CD14-positive monocyte (primary cell): ENCODE measurements around the gene SH3YL1. TPM values are rescaled to one million over a fixed set of nuclear protein-coding genes. Genes with fewer than 3 reads are reported as not detected.
A peak's percentile ranks its signal among the peaks of the same experiment; 100 is the strongest.

Experiments
- DNase-seq, 3 donors: peaks; one replicate each; pipeline ENCODE4 v3.0.0-alpha.2; 2011 to 2022
- H2AFZ ChIP-seq: 2 replicates; pipeline ENCODE4 v1.6.0; 2012; ENCODE audit warnings: mild to moderate bottlenecking, low read depth, low read length, inconsistent platforms; ENCODE audit not compliant: insufficient read depth, poor library complexity, severe bottlenecking
- H3K27ac ChIP-seq, 2 donors: 1 replicate in 1 of 2; 2 replicates in 1 of 2; pipeline ENCODE4 v1.5.1; 2012 to 2013; ENCODE audit warnings: low read length in 2 of 2, control low read depth in 1 of 2, inconsistent platforms in 1 of 2, low read depth in 1 of 2, mild to moderate bottlenecking in 1 of 2
- H3K27me3 ChIP-seq, 2 donors: one replicate each; pipeline versions ENCODE4 v1.6.0 to v1.6.1; 2011 to 2013; ENCODE audit warnings: low read length in 2 of 2; ENCODE audit not compliant: control insufficient read depth in 2 of 2, insufficient read depth in 2 of 2
- H3K36me3 ChIP-seq, 2 donors: replicated peaks in 1 of 2; 1 replicate in 1 of 2; 2 replicates in 1 of 2; pipeline versions ENCODE4 v1.5.1 to v1.6.1; 2012 to 2013; ENCODE audit warnings: low read length in 2 of 2, control low read depth in 1 of 2, inconsistent platforms in 1 of 2, mild to moderate bottlenecking in 1 of 2; ENCODE audit not compliant: insufficient read depth in 2 of 2, control insufficient read depth in 1 of 2
- H3K4me1 ChIP-seq, 2 donors: 1 replicate in 1 of 2; 2 replicates in 1 of 2; pipeline versions ENCODE4 v1.5.1 to v1.6.1; 2012 to 2013; ENCODE audit warnings: low read length in 2 of 2, control low read depth in 1 of 2, inconsistent platforms in 1 of 2, mild to moderate bottlenecking in 1 of 2, moderate library complexity in 1 of 2; ENCODE audit not compliant: insufficient read depth in 2 of 2, control insufficient read depth in 1 of 2
- H3K4me2 ChIP-seq: replicated peaks from 2 replicates; pipeline ENCODE3; 2012; ENCODE audit warnings: low read length, moderate library complexity, mild to moderate bottlenecking; ENCODE audit not compliant: poor library complexity, severe bottlenecking; ENCODE audit errors: extremely low read depth
- H3K4me3 ChIP-seq, 3 experiments: fragments of 200-600 bp in 1 of 3; sonication (generic) in 1 of 3; replicated peaks in 1 of 3; 1 replicate in 2 of 3; 2 replicates in 1 of 3; pipeline ENCODE4 v1.5.1; 2011 to 2013; ENCODE audit warnings: low read length in 3 of 3, mild to moderate bottlenecking in 3 of 3, control low read depth in 2 of 3, low read depth in 2 of 3, inconsistent platforms in 1 of 3, moderate library complexity in 1 of 3
- H3K79me2 ChIP-seq: 2 replicates; pipeline ENCODE4 v1.6.0; 2012; ENCODE audit warnings: mild to moderate bottlenecking, control low read depth, inconsistent platforms, low read length, moderate library complexity; ENCODE audit not compliant: insufficient read depth
- H3K9ac ChIP-seq: 2 replicates; pipeline ENCODE4 v1.6.0; 2017; ENCODE audit warnings: low read length, mild to moderate bottlenecking; ENCODE audit not compliant: insufficient read depth, poor library complexity, severe bottlenecking
- H3K9me3 ChIP-seq, 2 donors: replicated peaks in 1 of 2; 1 replicate in 1 of 2; 2 replicates in 1 of 2; pipeline versions ENCODE4 v1.5.1 to v1.6.1; 2012 to 2013; ENCODE audit warnings: low read length in 2 of 2, control low read depth in 1 of 2; ENCODE audit not compliant: control insufficient read depth in 1 of 2, insufficient read depth in 1 of 2
- H4K20me1 ChIP-seq: 2 replicates; pipeline ENCODE4 v1.6.0; 2012; ENCODE audit warnings: mild to moderate bottlenecking, low read length, control low read depth, moderate library complexity; ENCODE audit not compliant: insufficient read depth
- H3K27ac Mint-ChIP-seq, 7 donors: one replicate each; pipeline ENCODE4 v1.8.0; 2020; ENCODE audit warnings: mild to moderate bottlenecking in 7 of 7, mixed read lengths in 7 of 7, moderate library complexity in 6 of 7, inconsistent platforms in 2 of 7
- H3K27me3 Mint-ChIP-seq, 3 donors: one replicate each; pipeline ENCODE4 v1.8.0; 2021 to 2022; ENCODE audit warnings: low read depth in 3 of 3, mild to moderate bottlenecking in 3 of 3, mixed read lengths in 3 of 3, moderate library complexity in 3 of 3, inconsistent platforms in 1 of 3
- H3K36me3 Mint-ChIP-seq, 2 donors: one replicate each; pipeline ENCODE4 v1.8.0; 2020; ENCODE audit warnings: mixed read lengths in 2 of 2, inconsistent platforms in 1 of 2, mild to moderate bottlenecking in 1 of 2
- H3K4me1 Mint-ChIP-seq: one replicate; pipeline ENCODE4 v1.8.0; 2020; ENCODE audit warnings: mild to moderate bottlenecking, mixed read lengths
- H3K4me3 Mint-ChIP-seq, 2 donors: one replicate each; pipeline ENCODE4 v1.8.0; 2020; ENCODE audit warnings: mild to moderate bottlenecking in 2 of 2, mixed read lengths in 2 of 2, moderate library complexity in 1 of 2
- H3K9me3 Mint-ChIP-seq, 7 donors: one replicate each; pipeline ENCODE4 v1.8.0; 2020 to 2022; ENCODE audit warnings: mixed read lengths in 7 of 7, mild to moderate bottlenecking in 6 of 7, moderate library complexity in 6 of 7, inconsistent platforms in 2 of 7
- WGBS: methylation state at CpG from one replicate; pipeline ENCODE4 v1.1.5; 2013; ENCODE audit warnings: missing lambda C conversion rate; ENCODE audit not compliant: insufficient coverage; 5-methylcytosine and 5-hydroxymethylcytosine counted together
- intact Hi-C, 2 donors: fragments of 100-400 bp; cut with micrococcal nuclease; formaldehyde crosslinking; loops; one replicate each; pipeline versions ENCODE4 v1.15.0 to v1.15.1; 2023
- polyA plus RNA-seq, 3 donors: library from polyadenylated mRNA; depleted of rRNA in 1 of 3; unstranded in 2 of 3; stranded (reverse) in 1 of 3; fragments of 300-500 nt in 2 of 3; fragments of >200 nt in 1 of 3; fragmentation: Illumina TruSeq in 2 of 3; gene quantifications; 1 replicate in 2 of 3; 2 replicates in 1 of 3; pipeline ENCODE4 v1.2.3, GENCODE V29; 2012 to 2021
- TF ChIP-seq, protein P1 (sequence below): fragments of 200-600 bp; IDR thresholded peaks from one replicate; pipeline ENCODE4 v1.8.0; 2022; ENCODE audit warnings: antibody characterized with exemption, mild to moderate bottlenecking

The SH3YL1 gene
- polyA plus RNA-seq, 3 donors, result 2.4 to 11.7 (median 4.0) TPM

DNA sequence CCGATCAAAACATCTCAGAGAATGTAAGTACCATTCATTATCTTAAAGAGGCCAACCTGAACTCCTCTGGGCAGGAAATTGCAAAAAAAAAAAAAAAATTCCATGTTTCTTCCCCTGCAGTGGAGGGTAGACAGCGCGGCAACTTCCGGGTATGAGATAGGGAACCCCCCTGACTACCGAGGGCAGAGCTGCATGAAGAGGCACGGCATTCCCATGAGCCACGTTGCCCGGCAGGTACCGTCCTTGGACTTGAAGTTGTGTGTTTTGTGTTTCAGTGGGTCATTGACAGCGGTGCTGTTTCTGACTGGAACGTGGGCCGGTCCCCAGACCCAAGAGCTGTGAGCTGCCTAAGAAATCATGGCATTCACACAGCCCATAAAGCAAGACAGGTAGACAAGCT lies 8.1 kb upstream of the SH3YL1 start:
- H3K9me3 Mint-ChIP-seq, result no peaks in the 10 kb centered on the region
- TF ChIP-seq, protein P1, sequence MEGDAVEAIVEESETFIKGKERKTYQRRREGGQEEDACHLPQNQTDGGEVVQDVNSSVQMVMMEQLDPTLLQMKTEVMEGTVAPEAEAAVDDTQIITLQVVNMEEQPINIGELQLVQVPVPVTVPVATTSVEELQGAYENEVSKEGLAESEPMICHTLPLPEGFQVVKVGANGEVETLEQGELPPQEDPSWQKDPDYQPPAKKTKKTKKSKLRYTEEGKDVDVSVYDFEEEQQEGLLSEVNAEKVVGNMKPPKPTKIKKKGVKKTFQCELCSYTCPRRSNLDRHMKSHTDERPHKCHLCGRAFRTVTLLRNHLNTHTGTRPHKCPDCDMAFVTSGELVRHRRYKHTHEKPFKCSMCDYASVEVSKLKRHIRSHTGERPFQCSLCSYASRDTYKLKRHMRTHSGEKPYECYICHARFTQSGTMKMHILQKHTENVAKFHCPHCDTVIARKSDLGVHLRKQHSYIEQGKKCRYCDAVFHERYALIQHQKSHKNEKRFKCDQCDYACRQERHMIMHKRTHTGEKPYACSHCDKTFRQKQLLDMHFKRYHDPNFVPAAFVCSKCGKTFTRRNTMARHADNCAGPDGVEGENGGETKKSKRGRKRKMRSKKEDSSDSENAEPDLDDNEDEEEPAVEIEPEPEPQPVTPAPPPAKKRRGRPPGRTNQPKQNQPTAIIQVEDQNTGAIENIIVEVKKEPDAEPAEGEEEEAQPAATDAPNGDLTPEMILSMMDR, result no peak
- Histone ChIP-seq H3K4me2 (no peak overlapping the region), H3K79me2 (peaks cover 77% of the 10 kb centered on the region), H3K9me3 (no peaks in the 10 kb centered on the region), H4K20me1 (peaks cover 79% of the 10 kb centered on the region), H3K36me3 (peaks cover 34 to 63% of the 10 kb centered on the region in 2 donors), H3K9ac (no peak overlapping the region), H3K4me1 (no peaks in the 10 kb centered on the region), H3K4me3 (no peak overlapping the region), H3K27ac (no peak overlapping the region), H3K27me3 (no peaks in the 10 kb centered on the region), H2AFZ (no peak overlapping the region)
- WGBS, result 95% methylated on average over 7 of the region's 12 CpGs
- intact Hi-C loops, result no loop called here
- peak overlapping the region in 1 of 7 donors; percentile 57 for H3K27ac Mint-ChIP-seq
- peaks cover 43 to 49% of the 10 kb centered on the region in 2 donors for H3K36me3 Mint-ChIP-seq
- no peak overlapping the region for H3K4me3 Mint-ChIP-seq
- DNase-seq, result no peak
- peaks cover 29% of the 10 kb centered on the region for H3K4me1 Mint-ChIP-seq
- H3K27me3 Mint-ChIP-seq, result no peaks in the 10 kb centered on the region

DNA sequence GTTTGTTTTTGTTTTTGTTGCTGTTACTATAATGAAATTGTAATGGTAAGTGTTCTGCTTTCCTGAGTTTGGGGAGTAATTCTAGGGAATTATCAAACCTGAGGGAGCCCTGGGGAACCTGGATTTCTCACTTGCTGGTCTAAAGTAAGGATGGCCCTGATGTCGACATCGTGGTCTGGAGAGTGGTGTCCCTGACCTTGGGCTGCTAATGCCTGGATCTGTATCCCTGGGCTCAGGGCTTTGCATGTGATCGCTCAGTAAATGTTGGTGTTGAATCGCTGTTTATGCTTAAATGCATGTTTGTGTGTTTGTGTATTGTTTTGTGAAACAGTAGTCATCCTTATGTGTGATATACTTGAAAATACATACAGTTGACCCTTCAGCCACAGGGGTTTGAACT lies 7.0 kb upstream of the SH3YL1 start:
- H3K36me3 Mint-ChIP-seq, result peaks cover 33 to 40% of the 10 kb centered on the region in 2 donors
- peaks cover 35% of the 10 kb centered on the region for H3K4me1 Mint-ChIP-seq
- 94% methylated on average over 2 of the region's 4 CpGs for WGBS
- Histone ChIP-seq H3K9ac (no peak overlapping the region), H3K27ac (no peak overlapping the region), H3K4me2 (no peak overlapping the region), H3K9me3 (no peaks in the 10 kb centered on the region), H4K20me1 (peaks cover 70% of the 10 kb centered on the region), H3K27me3 (no peaks in the 10 kb centered on the region), H3K36me3 (peaks cover 24 to 52% of the 10 kb centered on the region in 2 donors), H2AFZ (no peak overlapping the region), H3K4me3 (no peak overlapping the region), H3K4me1 (peaks cover 0 to under 1% of the 10 kb centered on the region in 2 donors), H3K79me2 (peaks cover 84% of the 10 kb centered on the region)
- intact Hi-C loops, result no loop called here
- H3K9me3 Mint-ChIP-seq, result no peaks in the 10 kb centered on the region
- DNase-seq, result no peak
- TF ChIP-seq, protein P1, result no peak
- no peak overlapping the region for H3K4me3 Mint-ChIP-seq
- H3K27me3 Mint-ChIP-seq, result no peaks in the 10 kb centered on the region
- peak overlapping the region in 1 of 7 donors; percentile 53 for H3K27ac Mint-ChIP-seq
